ENCODE results near the gene DNM3. TPM values are rescaled to one million over a fixed set of nuclear protein-coding genes. Genes with fewer than 3 reads are reported as not detected.

Gene DNM3
- total RNA-seq, 1 experiment from 2014 or later, result 2.7 TPM

- no peak overlapping the region for H3K4me3 Mint-ChIP-seq
- H2BK120ac ChIP-seq (ENCODE audit: low read depth, low read length, poor library complexity, severe bottlenecking), result no peak overlapping the region
- H2BK5ac ChIP-seq (ENCODE audit: insufficient read length, low read length), result no peak overlapping the region
- no peak overlapping the region for H2AK5ac ChIP-seq (ENCODE audit: insufficient read length, low read length)
- H2BK15ac ChIP-seq (ENCODE audit: low read depth, low read length), result no peak overlapping the region
- WGBS (ENCODE audit: extremely low coverage, insufficient read length, low lambda C conversion rate), result no CpG with 5 or more reads among the region's 3 CpGs
- peak overlapping the region in 1 of 3 experiments; percentile 7; a peak in 1 of 7 replicates for H3K27ac Mint-ChIP-seq
- no peak overlapping the region for H3K18ac ChIP-seq (ENCODE audit: insufficient read length, low read depth, low read length)
- no peaks in the 10 kb centered on the region for H4K20me1 ChIP-seq (ENCODE audit: control insufficient read depth, insufficient read depth, insufficient read length)
- no peaks in the 10 kb centered on the region for H3K27me3 Mint-ChIP-seq (ENCODE audit: low read depth)
- no peaks in the 10 kb centered on the region for H3K36me3 Mint-ChIP-seq (ENCODE audit: insufficient read depth in 1 of 3, low read depth in 3 of 3)
- no peak overlapping the region for H3K56ac ChIP-seq (ENCODE audit: insufficient read length, low read depth, low read length)
- H3K9me3 Mint-ChIP-seq, result no peaks in the 10 kb centered on the region
- H3K4ac ChIP-seq (ENCODE audit: low read depth, low read length), result no peak overlapping the region
- no peaks in the 10 kb centered on the region for H3K4me1 Mint-ChIP-seq
- no peaks in the 10 kb centered on the region for H3K27me3 ChIP-seq (ENCODE audit: insufficient read depth, low read length)
- DNase-seq, result no peak
- H3K79me2 ChIP-seq (ENCODE audit: insufficient read depth, low read length), result no peaks in the 10 kb centered on the region
- H3K79me1 ChIP-seq (ENCODE audit: insufficient read depth, low read depth, low read length, poor library complexity, severe bottlenecking), result no peaks in the 10 kb centered on the region
- no peaks in the 10 kb centered on the region for H3K4me1 ChIP-seq (ENCODE audit: insufficient read depth, low read length)
- no peak overlapping the region for H3K27ac ChIP-seq (ENCODE audit: insufficient read length, low read depth, low read length)
- H3K23me2 ChIP-seq (ENCODE audit: insufficient read length, low read depth, low read length, poor library complexity, severe bottlenecking), result no peaks in the 10 kb centered on the region
- H3K14ac ChIP-seq (ENCODE audit: insufficient read depth, low read length), result no peak overlapping the region
- no peak overlapping the region for H2AFZ ChIP-seq (ENCODE audit: low read length)
- H4K91ac ChIP-seq (ENCODE audit: insufficient read length, low read depth, low read length), result no peak overlapping the region
- no peak overlapping the region for H3K9ac ChIP-seq (ENCODE audit: extremely low read depth, insufficient read length, low read length)
- no peak overlapping the region for H2BK20ac ChIP-seq (ENCODE audit: low read depth, low read length, poor library complexity, severe bottlenecking)
- H4K5ac ChIP-seq (ENCODE audit: insufficient read length, low read depth, low read length), result no peak overlapping the region
- H2BK12ac ChIP-seq (ENCODE audit: insufficient read length, low read depth, low read length), result no peak overlapping the region
- H3T11ph ChIP-seq (ENCODE audit: low read length), result no peak overlapping the region
- H3K9me3 ChIP-seq (ENCODE audit: control insufficient read depth, low read depth, low read length), result no peaks in the 10 kb centered on the region
- no peak overlapping the region for H4K8ac ChIP-seq (replicated peaks; ENCODE audit: insufficient read length, low read depth, low read length)
- H3K23ac ChIP-seq (ENCODE audit: insufficient read length, low read depth, low read length), result no peak overlapping the region
- H3K4me2 ChIP-seq (ENCODE audit: insufficient read depth, insufficient read length, low read length), result no peak overlapping the region
- TF ChIP-seq CTCF (conservative IDR thresholded peaks at IDR 0.05), result no peak
Measured at GRCh38 chr1:172069534-172069933, 228.2 kb downstream of the DNM3 start.
